Stimulated activated naive B cell treated with anti-CD40 and anti-IgM and Interleukin-4, amounts not matched to agents 10 μg/mL and 1 μg/mL and 100 μg/mL, for 72 hours (primary cell): Measurements from ENCODE around the gene FAM89B.

ENCODE experiments used
- ATAC-seq, 2 donors: fragments of 150-1000 bp; cut with Tn5 transposase; replicated peaks; 2 replicates each; pipeline ENCODE4 v1.10.0; 2021; ENCODE audit warnings: moderate library complexity in 1 of 2
- DNase-seq: peaks from one replicate; pipeline ENCODE4 v3.0.0; 2021
- H3K27ac Mint-ChIP-seq: one replicate; pipeline ENCODE4 v1.8.0; 2022; ENCODE audit warnings: mild to moderate bottlenecking, mixed read lengths
- H3K27me3 Mint-ChIP-seq, 2 donors: one replicate each; pipeline ENCODE4 v1.8.0; 2022; ENCODE audit warnings: mixed read lengths in 2 of 2
- H3K36me3 Mint-ChIP-seq, 2 donors: one replicate each; pipeline ENCODE4 v1.8.0; 2022; ENCODE audit warnings: mixed read lengths in 2 of 2, mild to moderate bottlenecking in 1 of 2
- H3K4me1 Mint-ChIP-seq, 2 donors: one replicate each; pipeline ENCODE4 v1.8.0; 2022; ENCODE audit warnings: mixed read lengths in 2 of 2, mild to moderate bottlenecking in 1 of 2
- H3K4me3 Mint-ChIP-seq, 2 donors: one replicate each; pipeline ENCODE4 v1.8.0; 2022; ENCODE audit warnings: mild to moderate bottlenecking in 2 of 2, mixed read lengths in 2 of 2, moderate library complexity in 1 of 2
- H3K9me3 Mint-ChIP-seq, 2 donors: one replicate each; pipeline ENCODE4 v1.8.0; 2022; ENCODE audit warnings: mixed read lengths in 2 of 2, mild to moderate bottlenecking in 1 of 2

Gene FAM89B

DNA sequence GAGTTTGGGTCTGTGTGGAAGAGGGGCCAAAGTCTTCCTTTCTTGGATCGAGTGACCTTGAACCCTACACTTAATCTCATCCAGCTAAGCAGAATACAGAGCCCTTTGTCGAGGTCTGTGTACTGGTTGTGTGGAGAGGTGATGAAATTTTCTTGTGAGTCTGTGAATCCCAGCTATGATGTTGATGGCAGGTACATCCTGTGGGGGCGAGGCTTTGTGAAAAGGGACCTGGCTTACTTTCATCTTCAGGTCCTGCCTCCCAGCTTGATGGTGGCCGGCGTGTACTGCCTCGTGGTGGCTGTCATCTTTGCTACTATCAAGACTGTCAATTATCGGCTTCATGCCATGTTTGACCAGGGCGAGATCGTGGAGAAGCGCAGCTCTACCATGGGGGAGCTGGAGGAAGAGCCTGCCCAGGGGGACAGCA is 44.2 kb downstream of the FAM89B start:
- Mint-ChIP-seq H3K36me3 (peaks cover 26 to 56% of the 10 kb centered on the region in 2 donors), H3K27me3 (no peaks in the 10 kb centered on the region), H3K27ac (peak overlapping the region; percentile 93), H3K4me3 (peak overlapping the region; percentile 85 to 90), H3K4me1 (peaks cover 22 to 48% of the 10 kb centered on the region in 2 donors), H3K9me3 (no peaks in the 10 kb centered on the region)
- ATAC-seq = no peak
- DNase-seq = no peak

DNA sequence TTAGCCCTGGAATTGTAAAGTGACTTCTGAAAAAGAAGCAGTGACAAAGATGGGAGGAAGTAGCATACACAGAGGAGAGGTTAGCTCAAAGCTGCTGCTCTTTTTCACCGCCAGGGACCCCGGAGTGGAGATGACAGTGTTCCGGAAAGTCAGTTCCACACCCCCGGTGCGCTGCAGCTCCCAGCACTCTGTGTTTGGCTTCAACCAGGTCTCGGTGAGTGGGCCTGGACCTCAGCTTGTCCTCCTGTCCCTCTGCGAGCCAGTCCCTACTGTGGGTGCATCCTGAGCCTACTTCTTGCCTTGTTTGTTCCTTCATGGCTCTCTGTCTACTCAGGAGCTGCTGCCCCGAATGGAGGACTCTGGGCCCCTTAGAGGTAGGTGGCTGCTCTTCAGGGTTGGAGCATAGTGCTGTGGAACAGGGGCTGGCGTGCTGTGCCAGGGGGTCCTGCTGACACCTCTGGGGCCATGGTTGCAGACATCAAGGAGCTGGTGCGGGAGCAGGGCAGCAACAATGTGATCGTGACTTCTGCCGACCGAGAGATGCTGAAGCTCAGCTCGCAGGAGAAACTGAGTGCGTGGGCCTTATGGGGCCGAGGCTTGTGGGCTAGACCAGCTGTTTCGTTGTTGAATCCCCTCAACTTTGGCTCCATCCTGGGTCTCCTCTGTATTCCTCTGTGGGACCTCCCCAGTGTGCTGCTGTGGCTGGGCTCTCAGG is 45.0 kb downstream of the FAM89B start:
- Mint-ChIP-seq H3K27ac (peak overlapping the region; percentile 93), H3K4me3 (peak overlapping the region; percentile 85 to 90), H3K4me1 (peaks cover 22 to 45% of the 10 kb centered on the region in 2 donors), H3K9me3 (no peaks in the 10 kb centered on the region), H3K27me3 (no peaks in the 10 kb centered on the region), H3K36me3 (peaks cover 27 to 58% of the 10 kb centered on the region in 2 donors)
- ATAC-seq (no peak), DNase-seq (no peak)

DNA sequence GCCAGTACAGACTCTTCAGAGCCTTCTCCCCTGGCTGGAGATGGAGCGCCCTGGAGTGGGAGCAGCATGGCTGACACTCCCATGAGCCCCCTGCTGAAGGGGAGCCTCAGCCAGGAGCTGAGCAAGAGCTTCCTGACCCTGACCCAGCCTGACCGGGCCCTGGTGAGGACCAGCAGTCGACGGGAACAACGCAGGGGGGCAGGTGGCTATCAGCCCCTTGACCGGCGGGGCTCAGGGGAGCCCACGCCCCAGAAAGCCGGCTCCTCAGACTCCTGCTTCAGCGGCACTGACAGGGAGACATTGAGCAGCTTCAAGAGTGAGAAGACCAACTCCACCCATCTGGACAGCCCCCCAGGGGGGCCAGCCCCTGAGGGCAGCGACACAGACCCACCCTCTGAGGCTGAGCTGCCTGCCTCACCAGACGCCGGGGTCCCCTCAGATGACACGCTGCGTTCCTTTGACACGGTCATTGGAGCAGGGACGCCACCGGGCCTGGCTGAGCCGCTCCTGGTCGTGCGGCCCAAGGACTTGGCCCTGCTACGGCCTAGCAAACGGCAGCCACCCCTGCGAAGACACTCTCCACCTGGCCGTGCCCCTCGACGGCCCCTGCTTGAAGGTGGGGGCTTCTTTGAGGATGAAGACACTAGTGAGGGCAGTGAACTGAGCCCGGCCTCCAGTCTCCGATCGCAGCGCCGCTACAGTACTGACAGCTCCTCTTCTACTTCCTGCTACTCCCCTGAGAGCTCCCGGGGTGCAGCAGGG is 45.8 kb downstream of the FAM89B start:
- no peak for ATAC-seq
- no peak overlapping the region for H3K27ac Mint-ChIP-seq
- no peaks in the 10 kb centered on the region for H3K9me3 Mint-ChIP-seq
- peak overlapping the region in 1 of 2 donors; percentile 32 for H3K4me3 Mint-ChIP-seq
- no peaks in the 10 kb centered on the region for H3K27me3 Mint-ChIP-seq
- no peak for DNase-seq
- H3K4me1 Mint-ChIP-seq = peaks cover 14 to 37% of the 10 kb centered on the region in 2 donors
- peaks cover 31 to 56% of the 10 kb centered on the region in 2 donors for H3K36me3 Mint-ChIP-seq

DNA sequence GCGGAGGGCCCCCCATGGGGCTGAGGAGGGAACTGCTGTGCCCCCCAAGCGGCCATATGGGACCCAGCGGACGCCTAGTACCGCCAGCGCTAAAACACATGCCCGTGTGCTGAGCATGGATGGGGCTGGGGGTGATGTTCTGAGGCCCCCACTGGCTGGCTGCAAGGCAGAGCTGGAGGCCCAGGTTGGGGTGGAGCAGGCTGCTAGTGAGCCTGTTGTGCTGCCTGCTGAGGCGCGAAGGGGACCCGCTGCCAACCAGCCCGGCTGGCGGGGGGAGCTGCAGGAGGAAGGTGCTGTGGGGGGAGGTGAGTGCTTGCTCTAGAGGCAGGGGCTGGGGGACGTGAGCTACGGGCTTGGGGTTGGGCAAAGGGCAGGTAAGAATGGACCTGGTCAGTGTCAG is 46.4 kb downstream of the FAM89B start:
- H3K9me3 Mint-ChIP-seq = no peaks in the 10 kb centered on the region
- no peak for DNase-seq
- H3K27ac Mint-ChIP-seq = no peak overlapping the region
- peaks cover 34 to 51% of the 10 kb centered on the region in 2 donors for H3K36me3 Mint-ChIP-seq
- no peak overlapping the region for H3K4me3 Mint-ChIP-seq
- H3K4me1 Mint-ChIP-seq = peaks cover 12 to 32% of the 10 kb centered on the region in 2 donors
- no peak for ATAC-seq
- H3K27me3 Mint-ChIP-seq = no peaks in the 10 kb centered on the region

- H3K9me3 Mint-ChIP-seq = no peaks in the 10 kb centered on the region
- no peak overlapping the region for H3K4me3 Mint-ChIP-seq
- H3K27ac Mint-ChIP-seq = no peak overlapping the region
- no peaks in the 10 kb centered on the region for H3K27me3 Mint-ChIP-seq
- DNase-seq (no peak), ATAC-seq (no peak)
- H3K36me3 Mint-ChIP-seq = peaks cover 38 to 50% of the 10 kb centered on the region in 2 donors
- peaks cover 14 to 36% of the 10 kb centered on the region in 2 donors for H3K4me1 Mint-ChIP-seq
Observed at GRCh38 chr11:65619281-65619928, 47.1 kb downstream of the FAM89B start.

DNA sequence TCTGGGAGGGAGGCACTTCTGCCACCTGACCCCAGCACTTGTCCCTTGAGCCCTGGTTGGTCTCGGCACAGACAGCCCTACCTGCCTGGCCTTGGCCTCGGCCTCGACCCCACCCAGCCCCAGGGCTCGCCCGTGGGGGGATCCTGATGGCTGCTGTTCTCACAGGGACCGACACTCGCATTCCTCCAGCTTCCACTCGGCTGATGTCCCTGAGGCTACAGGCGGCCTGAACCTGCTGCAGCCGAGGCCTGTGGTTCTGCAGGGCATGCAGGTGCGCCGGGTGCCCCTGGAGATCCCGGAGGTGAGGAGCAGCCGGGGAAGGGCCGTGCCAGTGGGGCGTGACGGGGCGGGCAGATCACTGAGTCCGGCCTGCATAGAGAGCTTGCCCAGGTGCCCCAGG is 48.3 kb downstream of the FAM89B start:
- H3K27me3 Mint-ChIP-seq = no peaks in the 10 kb centered on the region
- no peak overlapping the region for H3K4me3 Mint-ChIP-seq
- peaks cover 18 to 45% of the 10 kb centered on the region in 2 donors for H3K4me1 Mint-ChIP-seq
- DNase-seq (no peak), ATAC-seq (no peak)
- H3K9me3 Mint-ChIP-seq = no peaks in the 10 kb centered on the region
- peaks cover 46 to 59% of the 10 kb centered on the region in 2 donors for H3K36me3 Mint-ChIP-seq
- H3K27ac Mint-ChIP-seq = no peak overlapping the region

DNA sequence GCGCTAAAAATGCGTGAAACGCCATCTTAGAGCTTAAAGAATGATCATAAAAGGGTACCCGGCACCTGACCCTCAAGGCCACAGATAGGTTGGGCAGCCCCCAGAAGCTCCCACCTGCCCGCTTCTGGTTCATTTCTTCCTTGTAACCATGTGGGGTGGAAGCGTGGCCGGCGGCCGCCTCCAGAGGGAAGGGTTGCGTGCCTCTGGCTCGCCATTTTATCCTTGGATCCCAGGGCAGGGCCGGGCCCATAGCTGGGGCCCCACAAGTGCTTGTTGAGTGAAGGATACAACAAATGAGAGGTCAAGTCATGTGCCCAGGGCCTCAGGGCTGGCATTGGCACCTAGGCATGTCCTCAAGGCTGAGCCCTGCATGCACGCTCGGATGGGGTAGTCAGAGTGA is 49.1 kb downstream of the FAM89B start:
- H3K36me3 Mint-ChIP-seq = peaks cover 49 to 61% of the 10 kb centered on the region in 2 donors
- peaks cover 23 to 50% of the 10 kb centered on the region in 2 donors for H3K4me1 Mint-ChIP-seq
- H3K4me3 Mint-ChIP-seq = no peak overlapping the region

DNA sequence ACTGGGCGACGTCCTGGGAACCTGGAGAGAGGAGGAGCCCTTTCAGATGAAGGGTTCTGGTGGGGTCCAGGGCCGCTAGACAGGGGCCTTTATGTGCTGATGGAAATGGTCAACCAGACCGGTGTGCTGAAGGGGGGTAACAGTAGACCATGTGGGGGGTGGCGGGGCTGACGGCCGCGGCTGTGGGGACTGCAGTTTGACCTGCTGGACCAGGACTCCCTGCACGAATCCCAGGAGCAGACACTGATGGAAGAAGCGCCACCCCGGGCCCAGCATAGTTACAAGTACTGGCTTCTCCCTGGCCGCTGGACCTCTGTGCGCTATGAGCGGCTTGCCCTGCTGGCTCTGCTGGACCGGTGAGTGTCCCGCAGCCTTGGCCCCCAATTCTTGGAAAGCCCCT is 49.7 kb downstream of the FAM89B start:
- peaks cover 44 to 58% of the 10 kb centered on the region in 2 donors for H3K36me3 Mint-ChIP-seq
- no peaks in the 10 kb centered on the region for H3K9me3 Mint-ChIP-seq
- H3K27me3 Mint-ChIP-seq = no peaks in the 10 kb centered on the region
- H3K27ac Mint-ChIP-seq = peak overlapping the region; percentile 37
- ATAC-seq (no peak), DNase-seq (no peak)
- H3K4me3 Mint-ChIP-seq = no peak overlapping the region
- peaks cover 18 to 44% of the 10 kb centered on the region in 2 donors for H3K4me1 Mint-ChIP-seq

More for the DNA sequence above, 49.1 kb downstream of the FAM89B start:
- no peak for ATAC-seq
- DNase-seq = no peak
- H3K9me3 Mint-ChIP-seq = no peaks in the 10 kb centered on the region
- H3K27me3 Mint-ChIP-seq = no peaks in the 10 kb centered on the region
- peak overlapping the region; percentile 37 for H3K27ac Mint-ChIP-seq

GRCh38 chr11:65623177-65623576 is 50.8 kb downstream of the FAM89B start:
- Mint-ChIP-seq H3K4me3 (no peak overlapping the region), H3K4me1 (peaks cover 15 to 33% of the 10 kb centered on the region in 2 donors), H3K36me3 (peaks cover 46 to 58% of the 10 kb centered on the region in 2 donors), H3K9me3 (no peaks in the 10 kb centered on the region), H3K27me3 (no peaks in the 10 kb centered on the region), H3K27ac (peak overlapping the region; percentile 42)
- ATAC-seq = no peak
- no peak for DNase-seq
